Measurements from ENCODE around the gene CPVL. TPM values are rescaled to one million over a fixed set of nuclear protein-coding genes. Genes with fewer than 3 reads are reported as not detected.

Gene CPVL
- total and polyA plus RNA-seq, 2 of the 4 experiments (the other 2 are of a cell fraction) = not detected

GRCh38 chr7:29100924-29101323 lies 45.4 kb downstream of the CPVL start:
- Histone ChIP-seq H3K23ac (ENCODE audit: low read depth, low read length) (no peak overlapping the region), H3K4me3 (ENCODE audit: insufficient read depth, low read depth, low read length) (no peak overlapping the region), H3K9me1 (ENCODE audit: insufficient read depth, low read length) (no peaks in the 10 kb centered on the region), H3K9me3 (ENCODE audit: control insufficient read depth, insufficient read depth, low read length) (no peaks in the 10 kb centered on the region), H2BK5ac (ENCODE audit: low read depth, low read length, poor library complexity, severe bottlenecking) (no peak overlapping the region), H3K14ac (replicated peaks; ENCODE audit: low read depth, low read length) (no peak overlapping the region), H3K36me3 (ENCODE audit: control insufficient read depth, insufficient read depth, low read length) (no peaks in the 10 kb centered on the region), H2BK15ac (ENCODE audit: low read depth, low read length) (no peak overlapping the region), H2AK9ac (replicated peaks; ENCODE audit: low read depth, low read length, poor library complexity) (no peak overlapping the region), H2BK120ac (ENCODE audit: low read depth, low read length) (no peak overlapping the region), H3K18ac (ENCODE audit: low read depth, low read length) (no peak overlapping the region), H3K27ac (ENCODE audit: insufficient read depth, low read length) (no peak overlapping the region), H3K9ac (ENCODE audit: low read depth, low read length) (no peak overlapping the region), H3K4me2 (ENCODE audit: low read depth, low read length) (no peak overlapping the region), H2AK5ac (ENCODE audit: low read depth, low read length) (no peak overlapping the region), H3K27me3 (ENCODE audit: control insufficient read depth, insufficient read depth, low read length) (no peaks in the 10 kb centered on the region), H4K8ac (ENCODE audit: low read depth in 2 of 2, low read length in 2 of 2) (no peak overlapping the region), H2AFZ (replicated peaks; ENCODE audit: low read length, poor library complexity) (no peak overlapping the region), H4K5ac (ENCODE audit: low read depth, low read length) (no peak overlapping the region), H2BK20ac (ENCODE audit: low read depth, low read length) (no peak overlapping the region), H3K4ac (ENCODE audit: low read depth, low read length) (no peak overlapping the region), H3K56ac (ENCODE audit: extremely low read depth, insufficient read depth, low read length) (no peak overlapping the region), H4K20me1 (ENCODE audit: insufficient read depth, low read length) (no peaks in the 10 kb centered on the region), H4K91ac (ENCODE audit: insufficient read depth, low read depth, low read length) (no peak overlapping the region), H3K4me1 (ENCODE audit: control insufficient read depth, insufficient read depth, low read length) (no peaks in the 10 kb centered on the region), H3K79me1 (ENCODE audit: low read depth in 1 of 2, low read length in 2 of 2) (no peaks in the 10 kb centered on the region)
- dilution Hi-C loops (cut with HindIII; ENCODE audit: low sequenced_read_pairs, unreplicated experiment) = no loop called here
- no peak for DNase-seq
- in situ Hi-C loops (cut with MboI; ENCODE audit: low sequenced_read_pairs) = loop anchor here (5.0 to 25.0 kb wide), 4 partner anchors 174 to 814 kb away; no protein-coding TSS in a partner anchor
- ChIA-PET CTCF (interaction anchor here (0.6 to 3.0 kb wide), 3 partner anchors 89 to 174 kb away, joined by 4 to 14 read pairs (median 14); no protein-coding TSS in a partner anchor), POLR2A (ENCODE audit: unreplicated experiment) (no interaction called here)
- ATAC-seq (ENCODE audit: low read depth) = no peak
- no CpG with 5 or more reads among the region's 1 CpG for WGBS, 2 experiments (ENCODE audit: extremely low coverage in 2 of 2, insufficient read length in 1 of 2)
- intact Hi-C loops (cut with micrococcal nuclease) = loop anchor here (10.0 kb wide), 2 partner anchors 706 to 1906 kb away; no protein-coding TSS in a partner anchor
- TF ChIP-seq POLR2A (IDR thresholded peaks at IDR 0.05; ENCODE audit: low read depth, low read length) (no peak), RAD21 (IDR thresholded peaks at IDR 0.05; ENCODE audit: low read length) (no peak), CEBPB (IDR thresholded peaks at IDR 0.05; ENCODE audit: low read depth, low read length) (no peak), USF2 (IDR thresholded peaks at IDR 0.05; ENCODE audit: low read depth, low read length) (no peak), MAFK (IDR thresholded peaks at IDR 0.05; ENCODE audit: low read depth, low read length) (no peak), MXI1 (IDR thresholded peaks at IDR 0.05; ENCODE audit: borderline replicate concordance, low read depth, low read length) (no peak), SMC3 (IDR thresholded peaks at IDR 0.05; ENCODE audit: low read depth, low read length) (no peak), FOS (IDR thresholded peaks at IDR 0.05; ENCODE audit: low read depth, low read length) (no peak), MAZ (IDR thresholded peaks at IDR 0.05; ENCODE audit: borderline replicate concordance, low read depth, low read length) (no peak), CTCF (conservative IDR thresholded peaks at IDR 0.05; ENCODE audit: low read depth, low read length) (no peak), ELK1 (IDR thresholded peaks at IDR 0.05; ENCODE audit: borderline replicate concordance, low read depth, low read length) (no peak), BHLHE40 (IDR thresholded peaks at IDR 0.05; ENCODE audit: low read depth, low read length) (no peak), RCOR1 (IDR thresholded peaks at IDR 0.05; ENCODE audit: insufficient replicate concordance, low read length) (no peak), RFX5 (IDR thresholded peaks at IDR 0.05; ENCODE audit: low read depth, low read length) (no peak), NFE2L2 (IDR thresholded peaks at IDR 0.05; ENCODE audit: low read depth, low read length) (no peak), CHD1 (IDR thresholded peaks at IDR 0.05; ENCODE audit: low read depth, low read length) (no peak)
- BruUV-seq (replicated peaks) = no TSS peak

Measured in IMR-90 (cell line).